Panc1 (cell line): Measurements from ENCODE around the gene GALNT9.

ENCODE experiments used
- POLR2AphosphoS5 ChIP-seq: IDR thresholded peaks from 2 replicates; pipeline ENCODE4 v1.6.1; 2012; ENCODE audit warnings: mild to moderate bottlenecking, low read depth, low read length, moderate library complexity
- SIN3A ChIP-seq: IDR thresholded peaks from 2 replicates; pipeline ENCODE4 v1.6.1; 2012; ENCODE audit warnings: low read depth, mild to moderate bottlenecking, low read length, moderate library complexity, borderline replicate concordance; ENCODE audit not compliant: insufficient read depth
- TCF7L2 ChIP-seq: IDR thresholded peaks from 2 replicates; pipeline ENCODE4 v1.6.1; 2011; ENCODE audit warnings: mild to moderate bottlenecking, low read depth, low read length, inconsistent platforms
- TF ChIP-seq, protein P1 (sequence below): fragments of 450-650 bp; IDR thresholded peaks from 2 replicates; pipeline ENCODE4 v1.5.1; 2017; ENCODE audit warnings: mild to moderate bottlenecking

DNA sequence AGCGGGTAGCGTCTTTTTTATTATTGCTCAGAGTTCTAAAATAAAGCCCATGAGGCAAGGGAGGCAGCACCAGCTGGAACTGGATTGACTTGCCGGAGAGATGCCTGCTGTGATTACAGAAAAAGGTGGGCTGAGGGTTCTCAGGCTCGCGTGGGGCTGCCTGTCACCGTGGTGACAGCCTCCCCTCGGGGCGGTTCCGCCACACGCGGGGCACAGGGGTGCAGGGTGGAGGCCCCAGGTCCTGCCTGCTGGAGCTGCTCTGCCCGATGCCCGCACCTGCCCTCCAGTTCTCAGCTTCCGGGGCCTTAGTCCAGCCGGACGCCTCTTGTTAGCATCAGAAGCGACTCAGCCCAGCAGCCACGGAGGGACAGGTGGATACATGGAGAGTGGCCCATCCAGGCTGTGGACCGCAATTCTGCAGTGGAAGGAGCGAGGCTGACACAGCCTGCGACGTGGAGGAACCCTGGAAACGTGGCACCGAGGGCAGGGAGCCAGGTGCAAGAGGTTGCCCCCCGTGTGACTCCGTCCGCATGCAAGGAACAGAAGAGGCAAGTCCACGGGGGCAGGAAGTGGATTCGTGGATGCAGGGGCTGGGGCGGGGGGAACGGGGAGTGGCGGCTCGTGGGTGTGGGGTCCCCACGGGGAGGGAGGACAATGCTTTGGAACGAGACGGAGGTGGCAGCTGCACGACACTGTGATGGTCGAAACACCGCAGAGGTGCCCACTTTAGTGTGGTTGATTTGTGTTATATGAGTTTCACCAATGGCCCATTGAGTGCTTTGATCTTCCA, 79.5 kb downstream of the GALNT9 start:
- TF ChIP-seq, protein P1, sequence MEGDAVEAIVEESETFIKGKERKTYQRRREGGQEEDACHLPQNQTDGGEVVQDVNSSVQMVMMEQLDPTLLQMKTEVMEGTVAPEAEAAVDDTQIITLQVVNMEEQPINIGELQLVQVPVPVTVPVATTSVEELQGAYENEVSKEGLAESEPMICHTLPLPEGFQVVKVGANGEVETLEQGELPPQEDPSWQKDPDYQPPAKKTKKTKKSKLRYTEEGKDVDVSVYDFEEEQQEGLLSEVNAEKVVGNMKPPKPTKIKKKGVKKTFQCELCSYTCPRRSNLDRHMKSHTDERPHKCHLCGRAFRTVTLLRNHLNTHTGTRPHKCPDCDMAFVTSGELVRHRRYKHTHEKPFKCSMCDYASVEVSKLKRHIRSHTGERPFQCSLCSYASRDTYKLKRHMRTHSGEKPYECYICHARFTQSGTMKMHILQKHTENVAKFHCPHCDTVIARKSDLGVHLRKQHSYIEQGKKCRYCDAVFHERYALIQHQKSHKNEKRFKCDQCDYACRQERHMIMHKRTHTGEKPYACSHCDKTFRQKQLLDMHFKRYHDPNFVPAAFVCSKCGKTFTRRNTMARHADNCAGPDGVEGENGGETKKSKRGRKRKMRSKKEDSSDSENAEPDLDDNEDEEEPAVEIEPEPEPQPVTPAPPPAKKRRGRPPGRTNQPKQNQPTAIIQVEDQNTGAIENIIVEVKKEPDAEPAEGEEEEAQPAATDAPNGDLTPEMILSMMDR = no peak
- TF ChIP-seq TCF7L2 = no peak
- no peak for TF ChIP-seq POLR2AphosphoS5
- TF ChIP-seq SIN3A = no peak
